Fibroblast of skin of back (primary cell): ENCODE results near the gene TMTC1.

Experiments used
- DNase-seq: peaks from one replicate; pipeline ENCODE4 v3.0.0-alpha.2; 2013

TMTC1 gene

DNA sequence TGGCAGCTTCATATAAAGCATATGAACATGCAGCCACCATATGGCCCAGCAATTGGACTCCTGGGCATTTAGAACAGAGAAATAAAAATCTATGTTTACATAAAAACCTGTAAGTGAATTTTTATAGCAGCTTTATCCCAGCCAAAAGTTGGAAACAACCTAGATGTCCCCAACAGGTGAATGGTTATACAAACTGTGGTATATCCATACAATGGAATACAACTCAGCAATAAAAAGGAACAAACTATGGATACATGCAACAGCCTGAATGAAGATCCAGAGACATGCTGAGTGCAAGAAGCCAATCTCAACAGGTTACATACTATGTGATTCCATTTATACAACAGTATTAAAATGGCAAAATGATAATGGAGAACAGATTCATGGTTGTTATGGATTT, 3.7 kb downstream of the TMTC1 start:
- DNase-seq = no peak

DNA sequence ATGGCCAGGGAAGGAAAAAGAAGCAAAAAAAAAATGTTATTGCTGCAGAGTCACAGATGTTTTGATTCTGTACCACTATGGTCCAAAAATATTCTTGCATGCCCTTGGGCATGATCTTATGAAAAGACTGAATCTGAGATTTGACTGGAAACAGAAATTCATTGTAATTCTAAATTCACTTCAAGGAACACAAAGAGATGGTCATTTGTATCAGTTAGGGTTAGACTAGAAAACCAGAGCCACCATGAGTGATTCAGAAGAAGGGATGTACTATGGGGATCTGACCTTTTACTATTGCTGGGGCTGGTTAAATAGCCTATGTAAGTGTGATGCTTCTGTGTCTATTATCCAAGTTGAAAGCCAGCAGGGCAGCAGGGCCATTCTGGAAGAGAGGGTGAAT, 5.2 kb downstream of the TMTC1 start:
- DNase-seq = no peak

- no peak for DNase-seq
Observed at GRCh38 chr12:29773076-29773475, 10.7 kb downstream of the TMTC1 start.

GRCh38 chr12:29771786-29772185, 12.0 kb downstream of the TMTC1 start:
- DNase-seq = no peak

DNA sequence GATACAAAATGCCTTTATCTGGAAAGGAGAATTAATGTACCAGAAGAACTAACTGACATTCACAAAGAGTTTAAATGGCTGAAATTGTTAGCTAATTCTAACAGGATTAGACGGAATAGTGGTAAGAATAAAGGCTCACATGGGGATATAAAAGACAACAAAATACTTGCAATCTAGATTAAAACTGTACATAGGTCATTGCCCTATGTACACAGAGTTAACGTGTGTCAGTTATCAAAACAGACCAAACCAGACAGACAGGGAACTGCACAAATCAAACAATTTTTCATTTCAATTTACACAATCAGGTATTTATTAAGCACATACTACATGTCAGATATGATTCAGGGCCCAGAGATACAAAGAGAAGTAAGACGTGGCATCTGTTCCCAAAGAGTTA, 12.6 kb downstream of the TMTC1 start:
- DNase-seq = no peak

DNA sequence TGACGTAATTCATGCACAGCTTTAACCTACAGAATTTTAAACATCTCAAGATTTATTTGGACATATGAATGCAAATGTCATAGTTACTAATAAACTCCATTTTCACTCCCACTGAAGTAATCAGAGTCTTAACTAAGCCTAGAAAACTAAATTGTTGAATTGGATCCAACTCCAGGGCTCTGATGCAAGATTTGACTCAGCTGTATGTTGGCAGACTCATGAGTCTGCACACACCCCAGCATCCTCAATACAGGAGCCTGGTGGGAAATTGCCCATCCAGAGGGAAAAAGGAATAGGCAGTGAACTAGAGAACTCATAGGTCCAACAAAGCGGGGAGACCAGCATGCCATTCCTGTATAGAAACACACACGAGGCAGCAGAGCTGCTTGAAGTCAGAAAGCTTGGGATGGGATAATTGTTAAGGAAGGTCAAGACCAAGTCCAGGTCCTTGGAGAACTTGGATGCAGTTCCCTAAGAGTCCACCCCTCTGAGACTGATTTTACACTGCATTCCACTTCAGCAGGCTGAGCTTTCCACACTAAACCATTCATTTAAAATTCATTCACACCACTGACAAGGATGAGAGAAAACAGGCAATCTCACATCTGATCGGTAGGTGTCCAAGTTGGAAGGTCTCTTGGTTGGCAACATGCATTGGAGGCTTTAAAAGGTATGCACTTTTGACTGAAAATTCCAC, 14.4 kb downstream of the TMTC1 start:
- peak; percentile 40 for DNase-seq

GRCh38 chr12:29768372-29768771, 15.4 kb downstream of the TMTC1 start:
- no peak for DNase-seq

DNA sequence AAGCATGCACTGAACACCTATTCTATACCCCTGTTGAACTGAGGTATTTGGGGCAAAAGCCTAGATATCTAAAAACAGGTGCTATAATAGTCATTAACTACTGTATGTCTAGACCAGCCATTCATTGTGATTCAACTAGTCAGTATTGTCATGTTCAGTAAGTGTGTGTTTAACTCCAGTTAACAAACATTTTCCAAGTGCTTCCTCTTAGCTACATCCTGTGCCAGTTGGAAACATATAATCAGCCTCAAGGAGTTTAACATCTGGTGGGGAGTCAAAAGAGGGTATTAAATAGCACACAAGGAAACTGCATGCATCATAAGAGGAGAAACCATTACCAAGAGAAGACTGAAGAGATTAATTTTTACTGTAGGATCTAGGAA, 20.4 kb downstream of the TMTC1 start:
- DNase-seq = no peak

DNA sequence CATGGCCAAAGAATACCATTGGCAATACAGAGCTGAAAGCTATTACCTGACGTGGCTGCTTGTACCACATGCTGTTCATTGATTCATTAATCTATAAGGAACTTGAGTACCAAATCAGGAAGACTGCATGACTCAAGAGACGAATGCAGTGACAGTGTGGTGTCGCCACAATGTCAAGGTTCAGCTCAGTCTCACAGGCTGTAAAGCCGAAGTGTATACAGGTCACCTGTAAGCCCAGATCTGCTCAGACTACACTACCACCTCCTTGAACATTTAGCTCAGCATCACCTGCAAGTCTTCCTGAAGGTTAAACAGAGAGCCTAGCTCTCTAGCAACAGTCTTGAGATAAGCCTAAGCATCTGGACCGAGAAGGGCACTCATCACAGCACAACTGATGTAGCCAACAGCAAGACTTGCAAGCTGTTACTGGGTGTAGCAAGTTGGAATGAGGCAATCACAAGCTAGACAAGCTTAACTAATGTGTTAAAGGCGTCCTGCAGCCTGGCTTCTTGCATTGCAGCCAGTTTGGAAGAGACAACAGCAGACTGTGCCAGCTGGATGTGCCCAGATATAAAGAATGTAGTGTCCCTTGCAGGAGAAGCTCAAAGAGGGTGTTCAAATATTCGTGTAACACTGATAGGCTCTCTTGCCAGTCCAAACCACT, 21.0 kb downstream of the TMTC1 start:
- DNase-seq = no peak

GRCh38 chr12:29759950-29760349, 23.8 kb downstream of the TMTC1 start:
- DNase-seq = no peak

- DNase-seq = peak; percentile 34
Observed at GRCh38 chr12:29756741-29757390, 26.9 kb downstream of the TMTC1 start.

DNA sequence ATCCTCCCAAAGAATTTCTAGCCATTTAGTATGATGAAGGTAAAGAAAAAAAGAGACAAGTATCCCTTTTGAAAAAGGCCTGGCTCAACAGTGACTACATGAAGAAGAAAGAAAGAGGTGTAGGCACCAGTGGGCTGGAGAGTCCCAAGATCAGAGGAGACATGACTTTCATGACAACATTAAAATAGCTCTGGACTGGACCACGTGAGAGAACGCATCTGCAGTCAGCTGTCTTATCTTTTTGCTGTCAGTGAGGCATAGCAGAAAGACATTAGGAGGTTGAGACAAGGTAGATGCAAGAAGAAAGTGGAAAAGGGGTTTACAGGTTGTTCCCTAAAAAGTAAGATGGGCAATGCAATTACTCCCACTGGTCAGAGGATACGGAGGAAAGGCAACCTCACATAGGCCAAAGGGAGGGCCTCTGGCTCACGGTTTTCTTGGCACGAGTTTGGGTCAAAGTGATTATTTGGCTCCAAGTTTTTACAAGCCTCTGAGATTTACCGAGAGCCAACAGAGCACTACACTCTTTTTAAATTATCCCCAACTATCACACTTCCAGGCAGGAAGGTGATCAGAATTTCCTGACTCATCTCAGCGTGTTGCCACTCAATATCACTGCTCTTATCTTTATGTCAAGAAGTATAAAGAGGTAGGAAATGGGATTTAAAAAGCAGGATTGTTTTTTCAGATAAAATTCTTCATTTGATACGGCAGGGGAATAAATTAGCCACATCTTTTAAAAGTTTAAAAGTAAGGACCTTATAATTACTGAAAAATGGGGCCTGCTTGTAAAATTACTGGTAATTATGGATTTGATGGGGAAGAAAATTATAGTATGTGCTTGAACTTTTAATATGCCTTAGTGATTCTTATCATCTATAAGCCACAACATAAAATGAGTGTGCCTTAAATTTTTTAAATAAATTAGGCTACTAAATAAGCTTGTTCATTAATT, 29.2 kb downstream of the TMTC1 start:
- no peak for DNase-seq

DNA sequence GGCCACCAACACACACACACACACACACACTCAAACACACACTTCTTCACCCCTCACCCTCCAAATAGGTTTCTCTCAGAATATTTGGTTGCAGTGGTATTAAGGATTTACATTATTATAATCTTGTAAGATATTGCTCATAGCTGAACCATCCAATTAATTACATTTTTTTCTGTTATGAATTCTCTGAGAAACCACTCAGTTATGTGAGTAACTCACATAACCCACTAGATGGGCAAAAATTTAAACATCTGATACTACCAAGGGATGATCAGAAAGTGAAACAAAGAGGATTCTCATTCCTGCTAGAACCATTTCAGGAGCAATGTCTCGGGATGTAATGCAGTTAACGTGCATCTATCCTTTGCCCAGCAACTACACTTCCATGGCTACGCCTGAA, 31.6 kb downstream of the TMTC1 start:
- peak; percentile 56 for DNase-seq

DNA sequence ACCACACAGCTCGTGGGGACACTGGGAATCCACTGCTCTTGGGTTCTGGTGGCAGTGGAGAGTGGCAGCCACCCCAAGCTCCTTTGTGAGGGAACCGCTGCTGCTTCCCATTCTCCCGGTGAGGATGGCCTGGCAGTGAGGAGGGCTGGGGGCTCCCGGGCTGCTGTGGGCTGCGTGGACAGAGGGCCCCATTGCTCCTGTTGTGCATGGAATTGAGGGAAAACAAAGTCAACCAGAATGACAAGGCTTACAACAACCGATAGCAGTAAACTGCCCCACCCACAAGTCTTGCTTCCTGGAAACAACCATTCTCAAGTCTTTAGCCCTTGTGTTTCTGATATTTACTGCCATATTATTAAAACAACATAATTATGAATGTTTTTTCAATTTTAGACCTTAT, 32.1 kb downstream of the TMTC1 start:
- DNase-seq = no peak

DNA sequence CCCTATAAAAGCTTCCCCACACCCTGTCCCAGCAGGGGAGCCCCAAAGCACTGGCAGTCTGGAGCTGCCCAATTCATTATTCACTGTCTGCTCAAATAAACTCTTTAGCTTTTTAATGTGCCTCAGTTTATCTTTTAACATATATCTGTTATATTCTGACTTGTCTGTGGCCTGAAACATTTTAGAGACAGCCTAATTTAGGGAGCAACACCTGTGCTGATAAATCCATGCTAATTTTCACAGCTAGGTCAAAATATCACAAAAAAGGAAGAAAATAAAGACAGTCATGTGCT, 32.9 kb downstream of the TMTC1 start:
- DNase-seq = no peak

DNA sequence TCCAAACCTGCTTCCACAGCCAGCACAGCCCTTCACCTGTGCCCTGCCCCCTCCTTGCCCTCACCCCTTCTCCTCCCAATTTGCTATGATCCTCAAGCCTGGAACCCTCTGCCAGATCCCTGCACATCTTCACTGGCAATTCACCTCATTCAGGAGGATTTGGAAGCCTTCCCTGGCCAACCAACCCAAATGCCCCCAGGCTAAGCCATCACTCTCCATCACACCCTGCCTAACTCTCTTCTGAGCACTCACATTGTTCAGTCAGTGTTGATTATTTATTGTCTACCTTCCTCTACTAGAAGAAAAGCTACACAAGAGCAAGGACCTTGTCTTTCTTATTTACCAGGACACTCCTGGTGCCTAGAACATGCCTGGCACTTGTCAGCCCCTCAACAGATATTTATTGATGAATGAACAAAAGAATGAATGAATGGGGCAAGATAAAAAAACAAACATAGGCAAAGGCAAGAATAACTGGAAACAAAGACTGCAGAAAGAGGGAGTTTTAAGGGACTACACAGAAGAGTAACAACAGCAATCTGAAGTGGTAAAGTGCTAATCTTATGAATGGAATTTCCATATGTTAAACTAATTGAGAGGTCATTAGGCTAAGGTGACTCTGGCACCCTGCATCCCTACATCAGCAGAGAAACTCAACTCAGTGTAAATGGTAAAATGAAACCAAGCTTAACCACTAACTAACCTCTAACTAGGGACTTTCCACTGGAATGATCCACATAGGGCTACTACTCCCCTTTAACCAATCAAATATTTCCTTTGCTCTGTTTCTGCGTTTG, 33.4 kb downstream of the TMTC1 start:
- no peak for DNase-seq

GRCh38 chr12:29744365-29744764, 39.4 kb downstream of the TMTC1 start:
- no peak for DNase-seq

- peak; percentile 83 for DNase-seq
Observed at GRCh38 chr12:29743801-29744200, 39.9 kb downstream of the TMTC1 start.

DNA sequence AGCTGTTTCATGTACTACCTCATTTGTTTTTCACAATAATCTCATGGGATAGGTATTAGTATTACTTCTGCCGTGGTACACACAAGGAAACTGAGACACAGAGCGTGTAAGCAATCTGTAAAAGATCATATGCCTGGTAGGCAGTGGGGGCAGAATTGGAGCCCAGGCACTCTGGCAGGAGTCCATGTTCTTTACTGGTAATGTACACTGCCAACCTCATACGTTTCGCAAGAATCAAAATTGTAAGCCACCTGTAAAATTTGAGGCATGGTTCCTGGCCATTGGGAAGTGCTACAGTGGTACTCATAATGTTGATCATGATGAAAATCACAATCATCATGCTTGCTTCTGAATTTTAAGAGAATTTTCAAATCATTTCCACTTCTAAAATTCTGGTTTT, 40.7 kb downstream of the TMTC1 start:
- DNase-seq = no peak

DNA sequence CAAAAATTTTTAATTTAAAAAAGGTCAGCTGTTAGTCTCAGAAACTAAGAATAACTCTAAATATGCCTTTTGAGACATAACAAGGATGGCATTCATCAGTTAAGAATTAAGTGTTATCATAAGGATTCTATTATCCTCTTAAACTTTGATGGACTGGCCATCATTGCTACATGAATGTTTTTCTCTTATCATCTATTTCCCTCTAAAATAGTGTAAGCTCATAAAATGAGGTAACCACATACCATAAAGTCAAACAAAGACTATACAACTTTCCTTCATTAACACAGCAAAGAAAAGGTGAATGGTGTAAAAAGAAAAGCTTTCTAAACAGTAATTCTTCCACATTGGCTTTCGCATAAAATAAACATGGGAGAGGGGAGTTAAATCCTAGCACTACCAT, 41.1 kb downstream of the TMTC1 start:
- no peak for DNase-seq

DNA sequence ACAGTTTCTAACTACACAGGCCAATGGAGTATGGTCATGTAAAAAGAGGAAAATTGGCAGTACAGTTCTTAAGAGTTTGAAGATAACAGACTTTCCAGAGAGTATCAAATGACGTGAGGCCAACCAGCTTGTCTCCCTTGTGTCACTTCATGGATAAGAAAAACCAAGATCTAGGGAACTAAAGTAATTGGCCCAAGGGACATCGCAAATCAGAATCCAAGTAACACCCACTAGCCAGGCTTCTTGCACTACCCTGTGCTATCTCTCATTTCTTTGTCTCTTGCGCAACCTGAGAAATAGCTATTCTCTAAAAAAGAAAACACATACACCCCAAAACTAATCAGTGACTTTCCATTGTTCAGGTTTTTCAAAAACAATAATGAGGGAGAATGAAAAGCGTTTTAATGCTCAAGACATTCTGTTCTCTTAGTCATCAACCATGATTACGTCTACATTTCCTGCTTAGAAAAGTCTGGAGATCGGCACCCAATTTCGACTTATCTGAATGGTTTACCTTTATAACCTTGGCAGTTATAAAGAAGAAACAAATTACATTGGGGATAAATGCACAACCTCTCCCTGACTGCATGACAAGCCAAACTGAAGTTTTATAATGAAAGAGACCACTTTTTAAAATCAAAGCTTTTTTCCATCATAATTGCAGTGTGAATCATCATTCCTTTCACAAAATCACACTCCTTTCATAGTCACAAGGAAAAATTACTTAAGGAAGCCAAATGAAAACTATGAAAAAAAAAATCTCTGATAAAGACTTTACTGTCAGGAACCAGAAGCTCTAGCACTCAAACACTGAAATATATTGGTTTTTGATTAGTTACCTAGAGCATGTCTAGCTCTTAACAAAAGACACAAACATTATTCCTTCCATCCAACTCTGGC, 42.1 kb downstream of the TMTC1 start:
- peak; percentile 51 for DNase-seq
